NCI-H1417 (cell line): ENCODE measurements around the gene ADIG.

Experiments used
- DNase-seq, 3 experiments: peaks; one replicate each; lab custom pipeline; 2025; lab: John Stamatoyannopoulos, UW

ADIG gene

DNA sequence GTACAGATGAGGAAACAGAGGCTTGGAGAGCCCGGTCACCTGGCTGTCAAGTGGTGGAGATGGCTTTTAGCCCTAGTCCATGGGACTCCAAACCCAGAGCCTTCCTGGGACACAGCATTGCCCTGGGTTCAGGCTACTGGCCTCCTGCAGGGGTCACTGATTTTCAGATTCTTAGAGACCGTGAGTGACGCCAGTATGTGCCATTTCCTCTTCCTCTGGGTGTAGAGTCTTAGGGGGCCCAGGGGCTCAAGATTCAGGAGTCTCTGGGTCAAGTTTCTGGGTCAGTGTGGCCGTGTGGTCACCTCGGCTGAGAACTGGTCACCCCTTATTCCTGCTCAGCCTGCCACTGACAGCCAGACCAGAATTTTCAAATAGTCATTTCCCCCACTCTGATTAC lies 21.2 kb downstream of the ADIG start:
- no peak for DNase-seq

GRCh38 chr20:38603286-38603685 lies 22.3 kb downstream of the ADIG start:
- DNase-seq, result no peak

- no peak for DNase-seq
Measured at GRCh38 chr20:38604873-38605303, 23.9 kb downstream of the ADIG start.

GRCh38 chr20:38607351-38607750 lies 26.4 kb downstream of the ADIG start:
- no peak for DNase-seq

GRCh38 chr20:38608188-38608587 lies 27.2 kb downstream of the ADIG start:
- no peak for DNase-seq

DNA sequence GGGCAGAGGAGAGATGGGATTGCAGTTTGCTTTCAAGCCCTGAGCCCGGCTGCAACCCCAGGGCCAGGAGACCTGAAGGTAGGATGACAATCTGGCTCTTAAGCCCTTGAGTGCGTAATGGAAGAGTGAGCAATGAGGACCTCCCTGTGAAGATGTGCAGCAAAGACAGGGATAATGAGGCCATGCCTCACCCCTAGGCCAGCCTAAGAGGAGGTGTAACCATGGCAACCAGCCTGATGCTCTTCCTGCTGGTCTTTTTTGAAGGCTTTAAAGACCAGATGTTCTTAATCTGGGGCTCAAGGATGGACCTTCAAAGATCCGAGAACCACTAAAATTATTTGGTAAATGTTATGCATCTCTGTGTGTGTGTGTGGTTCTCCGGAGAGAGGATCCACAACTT lies 28.8 kb downstream of the ADIG start:
- DNase-seq, result peak; percentile 15 to 66 (median 51)

GRCh38 chr20:38610521-38610920 lies 29.5 kb downstream of the ADIG start:
- no peak for DNase-seq

DNA sequence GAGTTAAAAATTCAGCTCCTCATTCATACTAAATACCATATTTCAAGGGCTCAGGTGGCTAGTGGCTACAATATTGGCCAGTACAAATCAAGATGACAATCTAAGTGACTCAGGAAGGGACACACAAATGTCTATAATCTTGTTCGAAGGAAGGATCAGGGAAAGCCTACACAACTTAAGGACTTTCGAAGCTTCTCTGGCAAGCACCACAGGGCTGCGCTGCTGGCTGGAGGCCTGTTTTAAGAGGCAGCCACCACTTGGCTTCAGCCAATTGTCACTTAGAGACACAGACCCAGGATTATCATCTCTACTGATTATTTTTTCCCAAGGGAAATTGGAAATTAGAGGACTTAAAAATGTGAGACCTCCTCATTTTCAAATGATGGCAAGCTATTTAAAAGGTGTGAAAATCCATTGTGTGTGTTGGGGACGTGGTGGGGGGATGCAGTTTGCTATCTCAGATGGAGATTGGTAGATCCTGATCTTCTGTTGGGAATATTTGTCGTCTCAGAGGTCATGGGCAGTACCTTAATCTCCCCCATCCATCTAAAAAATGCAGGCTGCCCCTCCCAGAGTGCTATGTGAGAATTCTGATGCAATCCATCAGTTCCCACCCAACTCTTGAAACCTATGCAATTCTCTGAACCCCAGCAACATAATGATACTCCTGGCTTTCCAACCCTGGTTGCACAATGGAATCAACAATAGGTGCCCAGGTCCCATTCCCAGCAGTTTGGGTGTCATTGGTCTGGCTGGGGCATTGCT lies 31.9 kb downstream of the ADIG start:
- DNase-seq, result no peak

DNA sequence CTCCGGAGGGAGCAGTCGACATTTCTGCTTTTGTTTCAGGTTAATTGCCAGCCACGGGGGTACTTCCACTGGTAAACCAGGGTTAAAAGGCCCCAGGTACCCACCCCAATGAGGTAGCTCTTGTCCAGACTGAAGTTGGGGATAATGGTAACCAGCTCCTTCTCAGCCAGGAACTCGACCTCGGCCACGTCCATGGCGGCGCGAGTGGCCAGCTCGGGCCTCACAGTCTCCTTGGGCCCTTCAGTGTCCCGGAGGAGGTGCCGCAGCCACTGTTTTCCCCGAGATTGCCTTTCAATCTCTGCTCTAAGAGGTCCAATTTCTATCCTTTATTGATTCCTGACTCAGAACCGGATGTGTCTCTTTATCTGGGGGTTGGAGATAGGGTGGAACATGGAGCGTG lies 34.3 kb downstream of the ADIG start:
- DNase-seq, result no peak

GRCh38 chr20:38616457-38616856 lies 35.5 kb downstream of the ADIG start:
- DNase-seq, result no peak

- DNase-seq, result no peak
Measured at GRCh38 chr20:38617011-38617829, 36.2 kb downstream of the ADIG start.

DNA sequence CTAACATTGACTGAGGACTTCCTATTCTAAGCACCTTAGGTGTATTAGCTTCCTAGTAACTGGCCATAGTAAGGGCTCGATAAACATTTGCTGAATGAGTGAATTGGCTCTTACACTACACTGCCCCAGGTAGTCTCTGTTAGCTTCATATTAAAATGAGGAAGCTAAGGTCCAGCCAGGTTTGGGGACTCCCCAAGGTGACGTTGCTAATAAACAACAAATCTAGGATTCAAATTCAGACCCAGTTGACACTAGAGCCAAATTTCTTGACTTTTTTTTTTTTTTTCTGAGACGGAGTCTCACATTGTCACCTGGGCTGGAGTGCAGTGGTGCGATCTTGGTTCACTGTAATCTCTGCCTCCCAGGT lies 36.8 kb downstream of the ADIG start:
- no peak for DNase-seq

DNA sequence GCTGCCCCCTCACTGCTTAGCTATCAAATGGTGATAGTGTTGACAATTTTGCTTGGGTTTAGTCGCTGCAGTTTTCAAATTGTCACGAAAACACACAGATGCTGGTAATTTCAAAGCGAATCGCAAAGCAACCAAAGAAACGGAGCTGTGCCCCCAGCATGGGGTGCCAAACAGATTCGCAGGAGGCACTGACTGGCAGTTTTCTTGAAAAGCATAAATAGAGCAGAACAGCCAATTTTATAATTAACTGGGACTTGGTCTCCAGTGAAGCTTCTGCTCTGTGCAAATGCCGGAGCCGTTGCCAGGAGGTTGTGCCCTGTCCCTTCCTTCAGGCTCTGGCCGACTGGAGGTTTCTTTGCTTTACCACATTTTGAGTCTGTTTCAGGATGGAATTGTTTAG lies 39.4 kb downstream of the ADIG start:
- DNase-seq, result peak in 1 of 3 experiments; percentile 25

GRCh38 chr20:38623061-38623460 lies 42.1 kb downstream of the ADIG start:
- no peak for DNase-seq

DNA sequence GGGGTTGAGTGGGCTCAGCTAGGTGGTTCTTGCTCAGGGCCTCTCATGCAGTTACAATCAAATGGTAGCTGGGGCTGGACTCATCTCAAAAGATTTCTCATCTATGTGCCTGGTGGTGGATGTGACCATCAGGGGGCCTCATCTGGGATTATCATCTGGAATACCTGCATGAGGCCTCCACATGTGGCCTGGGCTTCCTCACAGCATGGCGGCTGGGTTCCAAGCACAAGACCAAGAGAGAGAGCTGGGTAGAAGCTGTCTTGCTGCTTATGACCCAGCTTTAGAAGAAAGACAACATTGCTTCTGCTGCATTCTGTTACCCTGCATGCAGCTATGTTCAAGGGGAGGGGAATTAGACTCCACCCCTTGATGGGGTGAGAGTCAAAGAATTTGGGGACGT lies 43.1 kb downstream of the ADIG start:
- DNase-seq, result no peak

GRCh38 chr20:38625896-38626295 lies 44.9 kb downstream of the ADIG start:
- DNase-seq, result no peak

DNA sequence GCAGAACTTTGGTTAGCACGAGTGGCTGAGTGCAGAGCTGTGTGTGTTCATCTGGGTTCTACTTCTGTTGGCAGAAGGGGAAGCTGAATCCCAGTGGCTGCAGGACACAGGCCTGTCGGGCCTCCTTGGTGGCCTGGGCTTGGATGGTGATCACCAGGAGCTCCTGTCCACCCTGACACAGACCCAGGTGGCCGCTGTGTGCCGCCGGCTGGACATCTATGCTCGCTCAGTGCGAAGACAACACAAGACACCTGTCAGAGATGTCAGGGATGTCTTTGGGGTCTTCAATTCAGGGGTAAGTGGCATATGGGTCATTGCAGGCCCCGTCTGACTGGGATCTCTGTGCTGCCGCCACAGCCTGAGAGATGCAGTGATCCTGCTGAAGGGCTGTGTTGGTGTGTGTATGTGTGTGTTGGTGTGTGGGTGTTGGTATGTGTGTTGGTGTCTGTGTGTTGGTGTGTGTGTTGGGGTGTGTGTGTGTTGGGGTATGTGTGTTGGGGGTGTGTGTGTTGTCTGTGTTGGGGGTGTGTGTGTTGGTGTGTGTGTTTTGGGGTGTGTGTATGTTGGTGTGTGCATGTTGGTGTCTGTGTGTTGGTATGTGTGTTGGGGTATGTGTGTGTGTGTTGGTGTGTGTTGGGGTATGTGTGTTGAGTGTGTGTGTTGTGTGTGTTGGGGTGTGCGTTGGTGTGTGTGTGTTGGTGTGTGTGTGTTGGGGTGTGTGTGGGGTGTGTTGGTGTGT lies 46.1 kb downstream of the ADIG start:
- DNase-seq, result no peak

GRCh38 chr20:38628580-38629470 lies 47.8 kb downstream of the ADIG start:
- no peak for DNase-seq

DNA sequence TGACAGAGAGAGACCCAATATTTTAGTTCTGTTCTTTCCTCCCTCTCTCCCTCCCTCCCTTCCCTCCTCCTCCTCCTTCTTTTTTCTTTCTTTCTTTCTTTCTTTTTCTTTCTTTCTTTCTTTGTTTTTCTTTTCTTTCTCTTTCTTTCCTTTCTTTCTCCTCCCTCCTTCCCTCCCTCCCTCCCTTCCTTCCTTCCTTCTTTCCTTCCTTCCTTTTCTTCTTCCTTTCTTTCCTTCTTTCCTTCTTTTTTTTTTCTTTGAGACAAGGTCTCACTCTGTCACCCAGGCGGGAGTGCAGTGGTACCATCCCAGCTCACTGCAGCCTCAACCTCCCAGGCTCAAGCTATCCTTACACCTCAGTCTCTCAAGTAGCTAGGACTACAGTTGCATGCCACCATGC lies 49.0 kb downstream of the ADIG start:
- DNase-seq, result no peak

DNA sequence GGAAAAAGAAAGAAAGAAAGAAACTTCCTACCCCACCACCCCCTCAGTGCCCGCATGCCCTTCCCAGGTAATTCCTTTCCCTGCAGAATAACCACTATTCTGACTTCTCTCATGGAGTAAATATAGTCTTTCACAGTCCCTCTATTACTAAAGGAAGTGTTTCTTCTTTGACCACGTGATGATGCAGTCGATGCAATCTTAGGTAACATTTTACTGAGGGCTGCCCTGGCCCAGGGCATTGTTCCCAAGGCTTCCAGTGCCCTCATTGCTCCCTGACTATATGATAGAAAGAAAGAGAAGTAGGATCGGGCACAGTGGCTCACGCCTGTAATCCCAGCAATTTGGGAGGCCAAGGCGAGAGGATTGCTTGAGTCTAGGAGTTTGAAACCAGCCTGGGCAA lies 49.7 kb downstream of the ADIG start:
- no peak for DNase-seq

- no peak for DNase-seq
Measured at GRCh38 chr20:38631155-38632022, 50.4 kb downstream of the ADIG start.
